GM06990 (cell line): ENCODE measurements around the gene TMEM26.

ENCODE experiments used
- DNase-seq: peaks from one replicate; pipeline ENCODE4 v3.0.0-alpha.2; 2011; ENCODE audit not compliant: insufficient read length; ENCODE audit errors: extremely low read depth
- H3K27me3 ChIP-seq: replicated peaks from 2 replicates; pipeline ENCODE4 v1.6.0; 2011; ENCODE audit warnings: low read length; ENCODE audit not compliant: control insufficient read depth, insufficient read depth
- H3K36me3 ChIP-seq: 2 replicates; pipeline ENCODE4 v1.5.1; 2011; ENCODE audit warnings: low read length; ENCODE audit not compliant: control insufficient read depth, insufficient read depth
- H3K4me3 ChIP-seq: replicated peaks from 2 replicates; pipeline ENCODE4 v1.5.1; 2011; ENCODE audit warnings: low read depth, mild to moderate bottlenecking, control low read depth, low read length
- CTCF ChIP-seq: IDR thresholded peaks from 2 replicates; pipeline ENCODE4 v1.5.1; 2011; ENCODE audit warnings: low read length, control low read depth, mild to moderate bottlenecking, inconsistent platforms; ENCODE audit not compliant: insufficient read depth, poor library complexity, severe bottlenecking

TMEM26 gene

DNA sequence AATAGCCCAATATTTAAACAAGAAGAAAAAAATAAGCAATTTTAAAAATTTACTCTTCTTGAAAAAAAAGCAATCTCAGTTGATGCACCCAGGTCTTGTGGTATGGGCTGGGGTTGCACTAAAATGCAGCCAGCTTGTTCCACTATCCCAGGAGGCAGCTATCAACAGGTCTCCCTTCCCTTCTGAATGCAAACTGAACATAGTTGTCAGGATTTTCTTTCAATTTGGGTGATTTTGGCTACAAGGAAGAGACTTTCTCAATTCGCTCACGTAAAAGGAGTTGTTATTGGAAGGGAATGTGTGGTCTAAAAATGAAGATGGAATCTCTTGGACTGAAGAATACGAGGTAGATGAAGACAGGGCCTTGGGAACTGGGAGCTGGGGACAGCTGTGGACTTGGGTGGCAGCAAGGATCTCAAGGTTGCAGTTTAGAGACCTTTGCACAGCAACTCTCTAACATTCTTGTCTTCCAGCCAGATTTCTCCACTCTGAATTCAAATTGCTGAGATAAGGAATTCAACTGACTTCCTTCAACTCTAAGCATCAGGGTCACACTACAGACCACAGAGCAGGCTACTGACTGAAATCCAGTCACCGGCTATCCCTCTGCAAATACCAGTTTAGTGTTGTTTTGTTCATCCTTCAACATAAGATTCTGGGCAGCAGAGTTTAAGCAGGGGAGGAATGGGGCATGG, 3.1 kb upstream of the TMEM26 start:
- H3K36me3 ChIP-seq: no peaks in the 10 kb centered on the region
- H3K27me3 ChIP-seq: no peaks in the 10 kb centered on the region; the same call in 1 of the 2 replicates
- H3K4me3 ChIP-seq: no peak overlapping the region
- no peak for DNase-seq
- no peak for TF ChIP-seq CTCF

- DNase-seq: no peak
- H3K4me3 ChIP-seq: no peak overlapping the region
- TF ChIP-seq CTCF: no peak
- no peaks in the 10 kb centered on the region for H3K36me3 ChIP-seq
- no peaks in the 10 kb centered on the region; the same call in 1 of the 2 replicates for H3K27me3 ChIP-seq
Observed at GRCh38 chr10:61455656-61456055, 2.5 kb upstream of the TMEM26 start.

- Histone ChIP-seq H3K27me3 (no peaks in the 10 kb centered on the region; the same call in 1 of the 2 replicates), H3K36me3 (no peaks in the 10 kb centered on the region), H3K4me3 (no peak overlapping the region)
- DNase-seq: no peak
- no peak for TF ChIP-seq CTCF
Observed at GRCh38 chr10:61454541-61454940, 1.4 kb upstream of the TMEM26 start.

DNA sequence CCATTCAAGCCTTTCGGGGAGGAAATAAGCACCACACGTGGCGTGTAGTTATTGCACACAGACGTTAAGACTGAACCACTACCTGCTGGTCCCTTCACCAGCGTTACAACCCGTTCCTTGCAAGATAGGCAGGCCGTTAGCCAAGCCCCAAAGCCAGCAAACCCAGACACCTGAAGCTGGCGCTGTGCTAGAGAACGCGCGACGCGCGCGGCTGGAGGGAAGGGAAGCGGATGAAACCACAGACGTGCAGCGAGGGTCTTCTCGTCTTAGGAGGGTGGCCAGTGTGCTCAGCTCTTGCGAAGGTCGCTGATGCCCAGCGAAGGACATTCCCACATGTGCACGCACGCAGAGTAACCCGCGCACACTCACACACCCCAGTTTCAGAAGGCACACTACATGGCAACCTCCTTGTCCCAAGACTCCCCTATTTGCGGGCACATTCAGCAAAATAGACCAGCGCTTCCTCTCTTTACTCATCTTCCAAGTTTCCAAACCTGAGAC, 980 bp downstream of the TMEM26 start:
- Histone ChIP-seq H3K27me3 (no peaks in the 10 kb centered on the region; the same call in 1 of the 2 replicates), H3K36me3 (no peaks in the 10 kb centered on the region), H3K4me3 (no peak overlapping the region)
- peak; percentile 3 for DNase-seq
- no peak for TF ChIP-seq CTCF

DNA sequence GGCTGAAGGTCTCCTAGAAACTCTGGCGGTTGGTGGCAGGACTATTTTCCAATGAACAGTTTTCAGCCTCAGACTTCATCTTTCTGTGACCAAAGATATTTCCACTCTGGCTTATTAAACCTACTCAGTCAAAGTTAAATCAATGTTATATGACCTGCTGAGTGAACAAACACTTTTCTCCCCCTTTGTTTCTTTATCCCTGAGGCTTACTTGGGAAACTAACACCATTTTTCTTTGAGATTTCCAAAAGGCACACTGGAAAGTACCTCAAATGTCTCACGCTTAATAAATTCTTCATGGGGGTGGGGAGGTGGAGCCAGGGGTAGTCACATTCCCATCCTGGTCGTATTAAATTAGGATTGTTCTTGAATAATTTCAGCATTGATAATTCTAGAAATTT, 1.8 kb downstream of the TMEM26 start:
- H3K36me3 ChIP-seq: no peaks in the 10 kb centered on the region
- no peak overlapping the region for H3K4me3 ChIP-seq
- no peak for TF ChIP-seq CTCF
- no peak for DNase-seq
- no peaks in the 10 kb centered on the region; the same call in 1 of the 2 replicates for H3K27me3 ChIP-seq
